Mucosa of descending colon (tissue), 3 donors: ENCODE data around the gene SCRN2. TPM values are rescaled to one million over a fixed set of nuclear protein-coding genes. Genes with fewer than 3 reads are reported as not detected.

ENCODE experiments used
- ATAC-seq: fragments of 200-7000 bp; cut with Tn5 transposase; one replicate; pipeline ENCODE4 v1.9.1; 2020; ENCODE audit warnings: mild to moderate bottlenecking, moderate library complexity
- DNase-seq, 3 donors: peaks; one replicate each; pipeline ENCODE4 v3.0.0-alpha.2; 2020
- H3K36me3 ChIP-seq: fragments of 200-600 bp; one replicate; pipeline ENCODE4 v1.8.0; 2021; ENCODE audit warnings: low read depth, mild to moderate bottlenecking
- H3K4me1 ChIP-seq: fragments of 200-600 bp; one replicate; pipeline ENCODE4 v1.8.0; 2021; ENCODE audit warnings: low read depth, mild to moderate bottlenecking
- H3K4me3 ChIP-seq: fragments of 200-600 bp; one replicate; pipeline ENCODE4 v1.8.0; 2021; ENCODE audit warnings: mild to moderate bottlenecking
- H3K9me3 ChIP-seq: fragments of 200-600 bp; one replicate; pipeline ENCODE4 v1.8.0; 2021; ENCODE audit warnings: mild to moderate bottlenecking
- intact Hi-C, 2 donors: fragments of 100-400 bp; cut with DNase I in 1 of 2; cut with micrococcal nuclease in 1 of 2; formaldehyde crosslinking; loops; one replicate each; pipeline versions ENCODE4 v1.11.0 to v1.11.1; 2022; cut with DNase I, micrococcal nuclease
- total RNA-seq, 3 donors: library from RNA; stranded (reverse); fragmentation: NEBNext Ultra II Directional in 2 of 3; extraction: Animal tissue kit (Norgen Biotek cat#: 25700) in 2 of 3; gene quantifications; one replicate each; pipeline versions ENCODE4 v1.2.1 to v1.2.4, GENCODE V29; 2021 to 2023
- TF ChIP-seq, protein P1 (sequence below): fragments of 200-600 bp; IDR thresholded peaks from one replicate; pipeline ENCODE4 v1.8.0; 2022; ENCODE audit warnings: antibody characterized with exemption, mild to moderate bottlenecking
- donor health status: DM: no; HTN: no; CAD: no; lungs with moderate emphysema.
- donor health status: DM: no; HTN: no; CAD: no.
- donor health status: DM: no; HTN: yes; CAD: no.

SCRN2 gene
- total RNA-seq, 3 donors from 2014 or later = 38.4 to 45.1 (median 38.5) TPM

DNA sequence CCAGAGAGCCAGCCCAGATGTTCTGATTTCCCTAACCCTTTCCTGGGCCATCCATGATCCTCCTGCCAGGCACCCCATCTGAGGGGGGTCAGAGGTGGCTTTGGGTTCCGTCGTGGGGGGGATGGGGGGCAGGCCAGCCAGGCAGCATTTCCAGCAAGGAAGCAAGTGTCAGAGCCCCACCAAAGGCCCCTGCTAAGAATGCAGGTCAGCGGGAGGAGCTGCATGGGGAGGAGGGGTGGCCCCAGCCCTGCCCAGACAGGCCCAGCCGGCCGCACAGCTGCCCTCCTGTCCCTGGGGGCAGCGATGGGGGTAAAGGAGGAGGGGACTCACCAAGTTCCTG lies 2.3 kb upstream of the SCRN2 start:
- Histone ChIP-seq H3K36me3 (no peaks in the 10 kb centered on the region), H3K4me1 (peaks cover 27% of the 10 kb centered on the region), H3K4me3 (no peak overlapping the region), H3K9me3 (no peaks in the 10 kb centered on the region)
- DNase-seq (no peak), ATAC-seq (no peak)
- intact Hi-C loops = loop anchor here in 1 of 2 donors (5.0 to 10.0 kb wide), 2 partner anchors 49 to 121 kb away; no protein-coding TSS in a partner anchor
- TF ChIP-seq, protein P1, sequence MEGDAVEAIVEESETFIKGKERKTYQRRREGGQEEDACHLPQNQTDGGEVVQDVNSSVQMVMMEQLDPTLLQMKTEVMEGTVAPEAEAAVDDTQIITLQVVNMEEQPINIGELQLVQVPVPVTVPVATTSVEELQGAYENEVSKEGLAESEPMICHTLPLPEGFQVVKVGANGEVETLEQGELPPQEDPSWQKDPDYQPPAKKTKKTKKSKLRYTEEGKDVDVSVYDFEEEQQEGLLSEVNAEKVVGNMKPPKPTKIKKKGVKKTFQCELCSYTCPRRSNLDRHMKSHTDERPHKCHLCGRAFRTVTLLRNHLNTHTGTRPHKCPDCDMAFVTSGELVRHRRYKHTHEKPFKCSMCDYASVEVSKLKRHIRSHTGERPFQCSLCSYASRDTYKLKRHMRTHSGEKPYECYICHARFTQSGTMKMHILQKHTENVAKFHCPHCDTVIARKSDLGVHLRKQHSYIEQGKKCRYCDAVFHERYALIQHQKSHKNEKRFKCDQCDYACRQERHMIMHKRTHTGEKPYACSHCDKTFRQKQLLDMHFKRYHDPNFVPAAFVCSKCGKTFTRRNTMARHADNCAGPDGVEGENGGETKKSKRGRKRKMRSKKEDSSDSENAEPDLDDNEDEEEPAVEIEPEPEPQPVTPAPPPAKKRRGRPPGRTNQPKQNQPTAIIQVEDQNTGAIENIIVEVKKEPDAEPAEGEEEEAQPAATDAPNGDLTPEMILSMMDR = no peak

DNA sequence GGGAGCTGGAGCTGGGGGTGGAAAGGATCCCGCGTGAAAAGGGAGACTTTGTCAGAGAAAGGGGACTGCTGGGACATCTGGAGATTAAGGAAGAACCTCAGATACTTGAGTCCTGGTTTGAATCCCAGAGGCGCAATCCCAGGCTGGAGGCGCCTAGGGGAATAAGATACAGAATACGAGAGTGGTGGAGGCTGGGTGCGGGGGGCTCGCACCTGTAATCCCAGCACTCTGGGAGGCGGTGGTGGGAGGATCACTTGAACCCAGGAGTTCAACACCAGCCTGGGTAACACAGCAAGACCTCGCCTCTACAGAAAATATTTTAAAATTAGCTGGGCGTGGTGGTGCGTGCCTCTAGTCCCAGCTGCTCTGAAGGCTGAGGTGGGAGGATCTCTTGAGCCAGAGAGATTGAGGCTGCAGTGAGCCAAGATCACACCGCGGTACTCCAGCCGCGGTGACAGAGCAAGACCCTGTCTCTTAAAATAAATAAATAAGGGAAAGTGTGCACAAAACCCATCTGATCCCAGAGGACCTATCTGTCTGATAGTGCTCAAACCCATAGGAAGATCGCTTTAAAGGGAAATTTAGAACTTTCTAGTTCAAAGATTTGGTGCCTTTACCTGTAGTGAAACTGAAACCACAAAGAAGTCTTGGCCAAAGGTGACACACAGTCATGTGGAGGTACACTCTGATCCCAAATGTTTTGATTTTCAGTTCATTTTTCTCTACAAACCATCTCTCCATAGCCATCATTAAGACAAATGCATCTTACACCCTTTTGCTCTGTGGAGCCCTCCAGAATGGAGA lies 617 bp upstream of the SCRN2 start:
- TF ChIP-seq, protein P1 = no peak
- no peaks in the 10 kb centered on the region for H3K36me3 ChIP-seq
- DNase-seq (no peak), ATAC-seq (peak; percentile 11)
- peaks cover 27% of the 10 kb centered on the region for H3K4me1 ChIP-seq
- no peak overlapping the region for H3K4me3 ChIP-seq
- H3K9me3 ChIP-seq = no peaks in the 10 kb centered on the region
- intact Hi-C loops = loop anchor here (2.0 to 10.0 kb wide), 3 partner anchors 49 to 123 kb away; no protein-coding TSS in a partner anchor

DNA sequence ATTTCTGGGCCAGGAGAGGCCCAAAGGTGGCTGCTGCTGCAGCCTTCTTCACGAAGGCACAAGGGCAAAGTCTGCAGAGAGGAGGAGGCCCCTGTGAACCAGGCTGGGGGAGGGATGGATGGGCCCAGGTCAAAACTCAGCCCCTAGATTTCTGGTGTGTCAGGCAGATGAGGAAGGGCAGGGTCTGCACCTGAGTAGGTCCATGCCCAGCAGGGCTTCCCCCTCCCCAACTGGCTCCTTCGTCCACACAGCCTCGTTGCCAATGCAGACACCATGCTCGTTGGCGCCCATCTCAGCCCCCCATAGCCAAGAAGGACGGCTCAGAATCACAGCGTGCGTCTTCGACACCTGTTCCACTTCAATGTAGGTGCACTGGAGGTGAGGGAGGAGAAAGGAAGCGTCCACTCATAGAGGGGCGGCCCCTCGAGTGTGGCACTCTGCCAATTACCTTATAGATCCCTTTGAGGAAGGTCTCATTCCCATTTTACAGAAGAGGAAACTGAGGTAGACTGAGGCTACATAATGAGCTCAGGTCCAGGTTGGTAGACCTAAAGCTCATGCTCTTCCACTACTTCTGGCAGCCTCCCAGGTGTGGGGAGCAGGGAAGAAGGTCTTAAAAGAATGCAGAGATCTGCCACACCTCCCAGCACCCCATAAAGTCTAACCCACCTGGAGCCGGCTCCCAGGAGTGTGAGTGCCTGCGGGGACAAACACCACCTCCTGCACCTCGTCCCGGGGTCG lies 902 bp downstream of the SCRN2 start:
- no peaks in the 10 kb centered on the region for H3K9me3 ChIP-seq
- peaks cover 27% of the 10 kb centered on the region for H3K4me1 ChIP-seq
- no peak for ATAC-seq
- DNase-seq = peak in 1 of 3 donors; percentile 21
- H3K4me3 ChIP-seq = peak overlapping the region; percentile 70
- no peaks in the 10 kb centered on the region for H3K36me3 ChIP-seq
- TF ChIP-seq, protein P1 = no peak
- intact Hi-C loops = loop anchor here (2.0 to 10.0 kb wide), 3 partner anchors 51 to 125 kb away; no protein-coding TSS in a partner anchor

DNA sequence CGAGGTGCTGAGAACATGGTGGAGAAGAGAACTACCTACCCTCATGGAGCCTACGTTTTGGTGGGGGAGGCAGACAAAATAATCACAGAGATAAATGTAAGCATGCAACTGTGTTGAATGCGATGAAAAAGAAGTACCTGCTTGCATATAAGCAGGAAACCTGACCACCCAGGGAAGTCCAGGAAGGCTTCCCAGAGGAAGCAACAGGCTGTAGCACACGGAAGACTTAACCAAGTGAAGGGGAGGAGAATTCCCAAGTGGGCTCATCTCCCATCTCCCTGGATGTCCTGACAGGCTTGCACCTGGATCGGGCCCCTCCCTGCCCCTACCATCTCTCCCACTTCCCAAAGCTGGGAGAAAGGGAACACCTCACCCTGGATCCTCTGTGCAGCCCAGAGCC lies 2.0 kb downstream of the SCRN2 start:
- Histone ChIP-seq H3K36me3 (no peaks in the 10 kb centered on the region), H3K4me3 (no peak overlapping the region), H3K9me3 (no peaks in the 10 kb centered on the region), H3K4me1 (peaks cover 27% of the 10 kb centered on the region)
- ATAC-seq (no peak), DNase-seq (no peak)
- intact Hi-C loops = no loop called here
- TF ChIP-seq, protein P1 = no peak

DNA sequence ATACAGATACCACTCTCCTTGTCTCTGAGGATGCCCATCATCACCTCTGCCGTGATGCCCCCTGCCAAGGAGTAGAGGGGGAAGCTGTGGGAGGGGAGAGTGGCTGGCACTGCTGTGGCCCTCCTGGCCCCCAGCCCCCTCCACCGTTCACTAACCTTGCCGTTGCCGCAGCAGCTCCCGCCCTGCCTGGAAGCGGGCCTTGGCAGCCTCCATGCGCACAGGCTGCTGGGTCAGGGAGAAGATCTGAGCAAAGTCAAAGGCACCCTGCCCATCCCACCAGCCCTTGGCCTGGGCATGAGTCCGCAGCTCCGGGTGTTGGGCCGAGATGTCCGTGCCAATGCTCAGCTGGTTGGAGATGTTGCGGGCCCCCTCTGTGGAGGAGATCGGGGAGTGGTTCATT lies 2.4 kb downstream of the SCRN2 start:
- ATAC-seq = no peak

More for the DNA sequence above, 2.4 kb downstream of the SCRN2 start:
- no peak for DNase-seq
- no peak overlapping the region for H3K4me3 ChIP-seq
- H3K9me3 ChIP-seq = no peaks in the 10 kb centered on the region
- intact Hi-C loops = no loop called here
- TF ChIP-seq, protein P1 = no peak
- no peaks in the 10 kb centered on the region for H3K36me3 ChIP-seq
- peaks cover 27% of the 10 kb centered on the region for H3K4me1 ChIP-seq
